Pericardium fibroblast (primary cell): ENCODE data around the gene MAP3K14. TPM values are rescaled to one million over a fixed set of nuclear protein-coding genes. Genes with fewer than 3 reads are reported as not detected.

Experiments
- total RNA-seq: library from RNA; depleted of rRNA; stranded (reverse); fragments of >200 nt; gene quantifications from 2 replicates; pipeline ENCODE4 v1.2.3, GENCODE V29; 2015

The MAP3K14 gene
- 4.3 and 4.6 TPM in 2 replicates for total RNA-seq

GRCh38 chr17:45316434-45317110, at the start of gene MAP3K14:
MAP3K14 (minus strand) TSS chr17:45317020; CDS start chr17:45290745, 26,275 bp downstream.

DNA sequence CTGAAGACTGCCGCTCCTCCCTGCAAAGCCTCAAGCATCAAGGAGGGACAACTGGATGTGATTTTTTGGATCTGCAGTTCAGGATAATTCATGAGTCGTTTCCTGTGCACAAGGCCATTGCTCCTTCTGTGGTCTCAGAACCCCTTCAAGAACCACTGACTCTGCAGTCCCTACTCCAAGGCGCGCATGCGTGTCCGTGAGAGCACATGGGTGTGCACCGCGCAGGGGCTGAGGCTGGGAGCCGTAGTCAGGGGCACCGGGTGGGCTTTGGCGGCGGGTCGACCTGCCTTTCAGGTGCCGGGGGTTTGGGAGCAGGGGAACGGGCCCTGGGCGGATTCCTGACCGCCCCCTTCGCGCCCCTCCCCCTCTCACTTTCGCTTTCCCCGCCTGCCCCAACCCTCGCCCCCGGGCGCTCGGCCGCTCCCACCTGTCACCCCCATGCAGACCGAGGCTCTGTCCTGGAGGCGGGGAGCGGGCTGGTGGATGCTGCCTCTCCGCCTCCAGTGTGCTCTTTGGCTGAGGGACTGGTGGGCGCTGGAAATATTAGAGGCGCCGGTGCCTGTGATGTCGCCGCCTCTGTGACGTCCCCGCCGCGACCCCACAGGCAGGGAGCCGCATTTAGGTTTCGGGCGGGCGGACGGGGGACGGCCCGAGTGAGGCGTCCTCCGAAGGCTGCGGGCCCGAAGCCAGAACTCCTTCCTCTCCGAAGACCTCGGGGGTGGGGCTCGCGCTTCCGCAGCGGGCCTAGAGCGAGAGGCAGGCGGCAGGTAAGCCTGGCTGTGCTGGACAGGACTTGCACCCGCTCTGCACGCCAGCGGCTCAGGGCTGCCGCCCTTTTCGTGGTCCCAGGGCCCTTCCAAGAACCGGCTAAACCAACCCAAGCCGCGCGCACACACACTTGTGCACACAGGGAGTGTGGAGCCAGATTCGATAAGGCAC, 55.0 kb downstream of the MAP3K14 start, which contains the start of gene SPATA32:
TSS of gene SPATA32 (minus strand) at position 518 of the 939 bp plus-strand sequence. CDS start at position 440, 78 bp downstream.

DNA sequence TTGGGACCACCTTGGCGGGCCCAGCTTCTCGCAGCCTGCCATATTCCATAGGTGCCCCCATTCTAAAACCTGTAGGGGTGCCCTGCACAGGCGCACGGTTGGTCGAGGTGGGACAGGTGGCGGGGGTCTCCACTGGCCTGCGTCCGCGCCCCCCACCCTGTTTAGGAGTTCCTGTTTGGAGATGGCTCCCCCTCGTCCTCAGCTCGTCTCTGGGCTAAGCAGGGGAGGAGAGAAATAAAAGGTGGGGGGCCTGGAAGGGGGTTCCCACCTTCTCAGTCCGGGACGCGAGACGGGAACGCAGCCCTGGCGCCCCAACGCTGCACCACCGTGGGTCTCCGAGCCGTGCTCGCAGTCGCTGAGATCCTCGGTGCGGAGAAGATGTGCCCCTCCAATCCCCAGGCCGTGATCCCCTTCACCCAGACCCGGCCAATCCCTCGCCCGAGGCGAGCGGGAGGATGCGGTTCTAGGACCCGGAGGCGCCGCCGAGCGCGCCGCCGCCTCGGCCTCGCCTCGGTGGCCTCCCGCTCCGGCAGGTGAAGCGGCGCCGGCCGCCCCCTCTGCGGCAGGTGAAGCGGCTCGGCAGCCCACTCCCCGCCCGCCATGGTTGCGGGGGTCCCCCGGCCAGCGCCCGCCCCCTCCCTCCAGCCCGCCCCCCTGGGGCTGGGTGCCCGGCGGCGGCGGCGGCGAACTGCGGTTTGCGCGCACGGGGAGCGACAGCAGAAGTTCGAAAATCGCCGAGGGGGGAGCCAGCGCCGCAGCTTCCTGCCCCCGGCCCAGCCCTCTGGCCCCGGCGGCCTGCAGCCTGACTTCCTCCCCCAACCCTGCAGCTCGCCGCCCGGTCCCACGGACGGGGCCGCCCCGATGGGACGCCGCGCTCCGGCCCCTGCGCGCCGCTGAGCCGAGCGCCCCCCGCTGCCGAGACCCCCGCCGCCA, 95.5 kb downstream of the MAP3K14 start, which contains the start of gene FMNL1:
TSS of gene FMNL1 (plus strand) at position 805 of the 933 bp plus-strand sequence. CDS start 240 bp downstream, outside the sequence.

Other genes with a start within 250 kb of the MAP3K14 start
- 77.5 and 133 TPM in 2 replicates for gene PLCD3, start 184.5 kb downstream of the MAP3K14 start, total RNA-seq
- 4.9 and 6.5 TPM in 2 replicates for gene ACBD4, start 181.3 kb downstream of the MAP3K14 start, total RNA-seq
- gene HEXIM1, start 168.5 kb downstream of the MAP3K14 start, total RNA-seq: 12.6 and 18.1 TPM in 2 replicates
- 1.9 and 7.3 TPM in 2 replicates for gene HEXIM2, start 155.1 kb downstream of the MAP3K14 start, total RNA-seq
- gene FMNL1, start 95.1 kb downstream of the MAP3K14 start, total RNA-seq: 1.2 and 3.3 TPM in 2 replicates
- not detected in 2 replicates for gene SPATA32, start 54.9 kb downstream of the MAP3K14 start, total RNA-seq
- gene ARHGAP27, start 115.8 kb upstream of the MAP3K14 start, total RNA-seq: 2.2 and 2.8 TPM in 2 replicates
- 17.0 and 30.8 TPM in 2 replicates for gene PLEKHM1, start 173.7 kb upstream of the MAP3K14 start, total RNA-seq